Mesenchymal stem cell (in vitro differentiated cells and primary cell): ENCODE data around the gene TMEM176B.
A peak's percentile ranks its signal among the peaks of the same experiment; 100 is the strongest.

Source experiments
- DNase-seq: peaks from one replicate; pipeline ENCODE4 v3.0.0-alpha.2; 2013
- H2AFZ ChIP-seq: one replicate; pipeline ENCODE4 v1.6.1; 2013; ENCODE audit warnings: low read depth, mild to moderate bottlenecking, control low read depth, inconsistent platforms, low read length, moderate library complexity
- H2AK5ac ChIP-seq: 2 replicates; pipeline ENCODE4 v1.6.1; 2013; ENCODE audit warnings: low read length, moderate library complexity, mild to moderate bottlenecking, inconsistent platforms; ENCODE audit not compliant: severe bottlenecking
- H2BK120ac ChIP-seq: one replicate; pipeline ENCODE4 v1.6.1; 2013; ENCODE audit warnings: low read depth, mild to moderate bottlenecking, inconsistent platforms, low read length, moderate library complexity
- H2BK12ac ChIP-seq, 2 experiments: one replicate each; pipeline ENCODE4 v1.6.1; 2013; ENCODE audit warnings: inconsistent platforms in 2 of 2, low read length in 2 of 2, mild to moderate bottlenecking in 2 of 2, moderate library complexity in 2 of 2, control low read depth in 1 of 2
- H2BK15ac ChIP-seq: one replicate; pipeline ENCODE4 v1.6.1; 2013; ENCODE audit warnings: mild to moderate bottlenecking, low read depth, inconsistent platforms; ENCODE audit not compliant: poor library complexity, severe bottlenecking
- H2BK5ac ChIP-seq: 2 replicates; pipeline ENCODE4 v1.6.1; 2013; ENCODE audit warnings: low read depth, mild to moderate bottlenecking, low read length, control low read depth, inconsistent platforms; ENCODE audit not compliant: poor library complexity, severe bottlenecking
- H3K14ac ChIP-seq, 2 experiments: one replicate each; pipeline ENCODE4 v1.6.1; 2013; ENCODE audit warnings: inconsistent platforms in 2 of 2, low read length in 2 of 2, control low read depth in 1 of 2, mild to moderate bottlenecking in 1 of 2, moderate library complexity in 1 of 2
- H3K18ac ChIP-seq, 2 experiments: one replicate each; pipeline ENCODE4 v1.6.1; 2013; ENCODE audit warnings: inconsistent platforms in 2 of 2, low read length in 2 of 2, control low read depth in 1 of 2, low read depth in 1 of 2, mild to moderate bottlenecking in 1 of 2
- H3K23ac ChIP-seq, 2 experiments: one replicate each; pipeline ENCODE4 v1.6.1; 2013; ENCODE audit warnings: inconsistent platforms in 2 of 2, low read length in 2 of 2, mild to moderate bottlenecking in 2 of 2, moderate library complexity in 2 of 2, control low read depth in 1 of 2
- H3K27ac ChIP-seq: 2 replicates; pipeline ENCODE4 v1.5.1; 2013; ENCODE audit warnings: mild to moderate bottlenecking, moderate library complexity, low read length, control low read depth, inconsistent platforms; ENCODE audit not compliant: poor library complexity, severe bottlenecking
- H3K27me3 ChIP-seq, 2 experiments: 2 replicates each; pipeline versions ENCODE4 v1.6.1 to v1.7.0; 2013; ENCODE audit warnings: low read length in 2 of 2, mild to moderate bottlenecking in 2 of 2, moderate library complexity in 2 of 2, control low read depth in 1 of 2, inconsistent platforms in 1 of 2; ENCODE audit not compliant: control insufficient read depth in 1 of 2, insufficient read depth in 1 of 2
- H3K36me3 ChIP-seq, 2 experiments: 2 replicates each; pipeline versions ENCODE4 v1.6.1 to v1.7.0; 2013; ENCODE audit warnings: low read length in 2 of 2, control low read depth in 1 of 2, inconsistent platforms in 1 of 2, low read depth in 1 of 2, mild to moderate bottlenecking in 1 of 2; ENCODE audit not compliant: insufficient read depth in 2 of 2, control insufficient read depth in 1 of 2
- H3K4ac ChIP-seq, 2 experiments: one replicate each; pipeline ENCODE4 v1.6.1; 2013; ENCODE audit warnings: inconsistent platforms in 2 of 2, low read length in 2 of 2, mild to moderate bottlenecking in 2 of 2, moderate library complexity in 2 of 2, control low read depth in 1 of 2, low read depth in 1 of 2
- H3K4me1 ChIP-seq: 2 replicates; pipeline ENCODE4 v1.6.1; 2013; ENCODE audit warnings: low read depth, low read length, control low read depth; ENCODE audit not compliant: control insufficient read depth, insufficient read depth
- H3K4me2 ChIP-seq: 2 replicates; pipeline ENCODE4 v1.6.1; 2013; ENCODE audit warnings: low read length, mild to moderate bottlenecking, inconsistent platforms; ENCODE audit not compliant: poor library complexity, severe bottlenecking
- H3K4me3 ChIP-seq, 2 experiments: 2 replicates each; pipeline versions ENCODE4 v1.5.1 to v1.7.0; 2013; ENCODE audit warnings: low read length in 2 of 2, mild to moderate bottlenecking in 2 of 2, control low read depth in 1 of 2, low read depth in 1 of 2; ENCODE audit not compliant: insufficient read depth in 1 of 2
- H3K79me1 ChIP-seq: replicated peaks from 2 replicates; pipeline ENCODE4 v1.6.1; 2013; ENCODE audit warnings: mild to moderate bottlenecking, control low read depth, low read length, inconsistent platforms; ENCODE audit not compliant: poor library complexity, severe bottlenecking
- H3K9ac ChIP-seq: 2 replicates; pipeline ENCODE4 v1.7.0; 2013; ENCODE audit warnings: mild to moderate bottlenecking, low read length, moderate library complexity
- H3K9me3 ChIP-seq: 2 replicates; pipeline ENCODE4 v1.7.0; 2013; ENCODE audit warnings: mild to moderate bottlenecking, low read length; ENCODE audit not compliant: control insufficient read depth
- H4K8ac ChIP-seq: one replicate; pipeline ENCODE4 v1.6.1; 2013; ENCODE audit warnings: inconsistent platforms, mild to moderate bottlenecking, low read length, moderate library complexity
- H4K91ac ChIP-seq: one replicate; pipeline ENCODE4 v1.6.1; 2013; ENCODE audit warnings: mild to moderate bottlenecking, low read length, inconsistent platforms
- WGBS: methylation state at CpG from one replicate; pipeline ENCODE4 v1.1.7; 2013; ENCODE audit warnings: mixed read lengths; 5-methylcytosine and 5-hydroxymethylcytosine counted together

The TMEM176B gene

DNA sequence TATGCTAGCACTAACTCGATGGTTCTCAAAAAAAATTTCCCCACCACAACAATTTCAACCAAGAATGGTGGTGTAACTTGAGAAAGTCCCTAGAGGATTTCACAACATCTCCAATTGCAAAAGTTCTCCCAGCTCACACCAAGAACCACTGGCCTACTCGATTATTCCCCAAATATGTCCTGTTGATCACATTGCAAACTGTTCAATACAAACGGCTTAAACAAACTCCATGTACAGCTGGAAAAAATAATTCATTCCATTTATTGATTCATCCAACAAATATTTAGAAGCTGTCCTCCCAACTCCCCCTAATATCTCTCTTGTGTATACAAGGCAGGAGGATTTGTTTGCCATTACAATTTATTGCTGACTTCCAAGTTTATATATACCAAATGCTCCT, 19.1 kb downstream of the TMEM176B start:
- no peaks in the 10 kb centered on the region for H3K4me1 ChIP-seq
- DNase-seq = peak; percentile 78

DNA sequence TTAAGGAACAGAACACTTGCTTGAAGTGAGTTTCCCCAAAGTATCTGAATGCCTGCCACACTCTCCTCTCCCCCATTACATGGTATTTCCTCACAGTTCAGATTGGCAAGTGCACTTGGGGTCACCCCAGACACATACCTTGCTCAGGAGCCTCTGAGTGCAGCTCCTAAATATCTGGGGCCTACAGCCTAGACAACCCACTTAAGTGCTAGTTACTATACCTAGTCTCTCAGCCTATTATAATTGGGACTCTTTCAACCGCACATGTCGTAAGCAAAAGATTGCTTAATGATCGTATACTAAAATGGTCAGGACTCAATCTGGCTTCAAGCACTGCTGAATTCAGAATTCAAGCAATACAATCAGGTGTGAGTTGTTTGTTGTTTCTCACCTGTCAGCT, 19.9 kb downstream of the TMEM176B start:
- Histone ChIP-seq H3K18ac (no peak overlapping the region), H2BK5ac (no peak overlapping the region), H3K79me1 (no peaks in the 10 kb centered on the region), H4K8ac (no peak overlapping the region), H2AK5ac (no peak overlapping the region), H3K4me2 (no peak overlapping the region), H3K4me3 (no peak overlapping the region), H4K91ac (no peak overlapping the region), H2BK12ac (no peak overlapping the region), H3K14ac (no peak overlapping the region), H3K27me3 (peaks cover 0 to 9% of the 10 kb centered on the region in 2 experiments), H2BK120ac (no peak overlapping the region), H3K27ac (no peak overlapping the region), H3K23ac (no peak overlapping the region), H3K9ac (no peak overlapping the region), H2AFZ (no peak overlapping the region), H3K4ac (no peak overlapping the region), H2BK15ac (no peak overlapping the region), H3K4me1 (no peaks in the 10 kb centered on the region), H3K36me3 (no peaks in the 10 kb centered on the region), H3K9me3 (no peaks in the 10 kb centered on the region)
- DNase-seq = peak; percentile 5
- 77% methylated on average over 3 of the region's 3 CpGs for WGBS

More for the DNA sequence above, 19.1 kb downstream of the TMEM176B start:
- H3K4ac ChIP-seq = no peak overlapping the region
- H2AFZ ChIP-seq = no peak overlapping the region
- H3K27me3 ChIP-seq = peaks cover 0 to 9% of the 10 kb centered on the region in 2 experiments
- H2AK5ac ChIP-seq = no peak overlapping the region
- no peak overlapping the region for H3K14ac ChIP-seq
- H3K4me2 ChIP-seq = no peak overlapping the region
- WGBS = 24% methylated on average over 3 of the region's 3 CpGs
- H4K8ac ChIP-seq = no peak overlapping the region
- H3K27ac ChIP-seq = no peak overlapping the region
- no peaks in the 10 kb centered on the region for H3K36me3 ChIP-seq
- no peak overlapping the region for H3K23ac ChIP-seq
- no peak overlapping the region for H2BK5ac ChIP-seq
- H2BK15ac ChIP-seq = no peak overlapping the region
- no peak overlapping the region for H2BK120ac ChIP-seq
- no peaks in the 10 kb centered on the region for H3K79me1 ChIP-seq
- no peak overlapping the region for H2BK12ac ChIP-seq
- H3K18ac ChIP-seq = no peak overlapping the region
- no peak overlapping the region for H4K91ac ChIP-seq
- H3K9me3 ChIP-seq = no peaks in the 10 kb centered on the region
- no peak overlapping the region for H3K9ac ChIP-seq
- H3K4me3 ChIP-seq = no peak overlapping the region

DNA sequence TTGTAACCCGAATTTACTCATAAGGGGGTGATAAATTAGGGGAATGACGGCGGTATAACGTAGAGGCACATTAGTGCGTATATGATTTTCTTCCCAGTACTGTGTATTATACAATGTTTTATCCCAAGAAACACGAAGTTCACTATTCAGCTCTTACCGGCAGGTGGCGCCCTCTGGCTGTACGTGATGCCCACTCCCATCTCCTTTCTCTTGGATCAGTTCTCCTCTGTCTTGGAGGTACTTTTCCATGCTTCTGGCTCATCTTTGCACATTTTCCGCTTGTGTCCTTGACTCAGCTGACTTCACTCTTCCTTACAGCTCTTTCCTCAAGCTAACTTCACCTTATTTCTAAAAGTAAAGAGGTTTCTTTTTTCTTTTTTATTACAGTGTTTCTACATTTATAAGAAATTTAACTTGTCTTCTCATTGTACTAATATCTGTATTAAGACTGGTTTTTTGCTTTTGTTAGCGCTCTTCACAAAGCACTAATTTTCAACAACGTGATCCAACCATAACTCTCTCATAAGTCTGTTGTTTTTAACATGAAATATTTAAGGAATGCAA, 21.3 kb downstream of the TMEM176B start:
- H2AFZ ChIP-seq = no peak overlapping the region
- H4K91ac ChIP-seq = no peak overlapping the region
- no peak overlapping the region for H3K4me2 ChIP-seq
- H2BK15ac ChIP-seq = no peak overlapping the region
- DNase-seq = peak; percentile 73
- H3K79me1 ChIP-seq = no peaks in the 10 kb centered on the region
- WGBS = 0% methylated on average over 5 of the region's 12 CpGs
- no peak overlapping the region for H3K4me3 ChIP-seq
- H3K14ac ChIP-seq = no peak overlapping the region
- H2BK12ac ChIP-seq = no peak overlapping the region
- H3K23ac ChIP-seq = no peak overlapping the region
- peaks cover 0 to 5% of the 10 kb centered on the region in 2 experiments for H3K27me3 ChIP-seq
- H2BK5ac ChIP-seq = no peak overlapping the region
- H3K27ac ChIP-seq = no peak overlapping the region
- no peak overlapping the region for H4K8ac ChIP-seq
- no peak overlapping the region for H2AK5ac ChIP-seq
- no peak overlapping the region for H3K18ac ChIP-seq
- peak overlapping the region; percentile 28 for H3K9ac ChIP-seq
- H3K36me3 ChIP-seq = no peaks in the 10 kb centered on the region
- H2BK120ac ChIP-seq = no peak overlapping the region
- H3K4ac ChIP-seq = no peak overlapping the region
- H3K4me1 ChIP-seq = no peaks in the 10 kb centered on the region
- no peaks in the 10 kb centered on the region for H3K9me3 ChIP-seq

DNA sequence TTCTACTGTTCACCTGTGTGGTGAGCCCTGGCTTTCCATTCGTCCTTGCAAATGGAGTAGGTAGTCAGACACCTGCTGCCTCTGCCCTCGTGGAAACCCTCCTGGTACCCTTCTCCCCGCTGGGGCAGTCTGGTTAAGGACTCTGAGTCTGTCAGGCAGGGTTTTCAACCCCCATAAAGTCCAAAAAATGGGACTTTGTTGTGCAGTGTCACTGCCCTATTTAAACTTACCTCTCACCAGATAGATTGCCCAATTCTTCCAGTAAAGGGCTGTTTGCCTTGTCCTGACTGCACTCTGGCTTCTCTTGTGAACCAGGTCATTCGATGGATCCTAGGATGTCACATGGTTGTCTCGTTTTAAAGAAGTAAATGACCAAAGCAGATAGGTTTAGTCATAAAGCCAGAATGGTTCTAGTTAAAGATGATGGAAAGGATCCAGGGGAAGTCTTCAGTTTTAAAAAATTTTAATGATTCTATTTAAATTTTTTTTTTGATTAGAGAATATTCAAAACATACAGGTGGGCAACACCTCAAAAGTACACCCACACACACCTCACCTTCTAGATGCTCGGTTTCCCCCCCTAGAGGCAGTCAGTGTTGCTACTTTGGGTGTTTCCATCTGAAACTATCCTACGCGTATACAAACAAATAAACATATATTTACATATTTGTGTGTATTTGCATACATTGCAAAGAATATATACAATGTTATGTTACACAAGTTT, 22.0 kb downstream of the TMEM176B start:
- no peak overlapping the region for H3K4me2 ChIP-seq
- no peak overlapping the region for H4K8ac ChIP-seq
- no peak overlapping the region for H3K18ac ChIP-seq
- H3K27ac ChIP-seq = no peak overlapping the region
- H3K27me3 ChIP-seq = peaks cover 0 to 5% of the 10 kb centered on the region in 2 experiments
- no peak overlapping the region for H3K4ac ChIP-seq
- DNase-seq = no peak
- H3K36me3 ChIP-seq = no peaks in the 10 kb centered on the region
- H3K14ac ChIP-seq = no peak overlapping the region
- no peaks in the 10 kb centered on the region for H3K79me1 ChIP-seq
- H3K9ac ChIP-seq = peak overlapping the region; percentile 28
- H3K4me1 ChIP-seq = no peaks in the 10 kb centered on the region
- no peak overlapping the region for H4K91ac ChIP-seq
- H2AFZ ChIP-seq = no peak overlapping the region
- H3K4me3 ChIP-seq = no peak overlapping the region
- no peaks in the 10 kb centered on the region for H3K9me3 ChIP-seq
- no peak overlapping the region for H2BK120ac ChIP-seq
- H2BK15ac ChIP-seq = no peak overlapping the region
- H3K23ac ChIP-seq = no peak overlapping the region
- 57% methylated on average over 5 of the region's 8 CpGs for WGBS
- no peak overlapping the region for H2BK5ac ChIP-seq
- H2AK5ac ChIP-seq = no peak overlapping the region
- H2BK12ac ChIP-seq = no peak overlapping the region
